HepG2 (cell line): ENCODE measurements around the gene PNRC1. TPM values are rescaled to one million over a fixed set of nuclear protein-coding genes. Genes with fewer than 3 reads are reported as not detected.
A peak's percentile ranks its signal among the peaks of the same experiment; 100 is the strongest.

ENCODE experiments used
- ATAC-seq: fragments of 200-7000 bp; cut with Tn5 transposase; 3 replicates; pipeline ENCODE4 v1.9.1; 2020; ENCODE audit warnings: mild to moderate bottlenecking, moderate library complexity
- BruUV-seq: library from RNA; stranded (reverse); fragments of 400-500 nt; replicated peaks from 2 replicates; lab custom pipeline; 2021; lab: Mats Ljungman, UMichigan
- CTCF ChIA-PET: fragments of 300-600 bp; formaldehyde crosslinking; extraction: SDS; loops from one replicate; lab custom pipeline; 2021; ENCODE audit warnings: low total read pairs, inconsistent platforms, low intra/inter-chr PET ratio; lab: Yijun Ruan, JAX
- POLR2A ChIA-PET: fragments of 350-600 bp; sonication (Branson Sonifier 250); formaldehyde crosslinking; loops from one replicate; lab custom pipeline; 2020; ENCODE audit warnings: antibody characterized with exemption, inconsistent platforms; lab: Yijun Ruan, JAX
- DNase-seq: peaks from one replicate; pipeline ENCODE4 v3.0.0-alpha.2; 2015; ENCODE audit warnings: low spot score
- FAIRE-seq: peaks from 3 replicates; lab custom pipeline; 2011; peaks lifted over from hg19 to GRCh38; lab: Jason Lieb, UNC
- H2AFZ ChIP-seq: one replicate; pipeline ENCODE4 v1.6.1; 2011; ENCODE audit warnings: low read length, inconsistent platforms
- H3K27ac ChIP-seq: fragments of 300-600 bp; 3 replicates; pipeline ENCODE4 v1.8.0; 2011; ENCODE audit warnings: mixed run types, mild to moderate bottlenecking, mixed read lengths, low read length, inconsistent platforms; ENCODE audit not compliant: insufficient read depth; ENCODE audit errors: extremely low read length
- H3K27me3 ChIP-seq, 2 experiments: fragments of 200-600 bp in 1 of 2; 2 replicates in 1 of 2; 3 replicates in 1 of 2; pipeline versions ENCODE4 v1.6.0 to v1.8.0; 2011; ENCODE audit warnings: low read length in 2 of 2, mild to moderate bottlenecking in 2 of 2, moderate library complexity in 2 of 2, inconsistent platforms in 1 of 2; ENCODE audit not compliant: insufficient read depth in 2 of 2, control insufficient read depth in 1 of 2
- H3K36me3 ChIP-seq, 2 experiments: fragments of 200-600 bp in 1 of 2; replicated peaks in 1 of 2; 2 replicates in 1 of 2; 3 replicates in 1 of 2; pipeline versions ENCODE4 v1.5.1 to v1.8.0; 2011; ENCODE audit warnings: low read length in 2 of 2, inconsistent platforms in 1 of 2; ENCODE audit not compliant: insufficient read depth in 2 of 2, control insufficient read depth in 1 of 2
- H3K4me1 ChIP-seq: 2 replicates; pipeline ENCODE4 v1.5.1; 2012; ENCODE audit warnings: low read length, inconsistent platforms; ENCODE audit not compliant: insufficient read depth
- H3K4me2 ChIP-seq: 2 replicates; pipeline ENCODE4 v1.6.0; 2011; ENCODE audit warnings: low read depth, low read length, inconsistent platforms
- H3K4me3 ChIP-seq, 3 experiments: fragments of 200-600 bp in 1 of 3; sonication (generic), shearing (Covaris generic) in 1 of 3; replicated peaks in 1 of 3; 2 replicates each; pipeline ENCODE4 v1.5.1; 2011 to 2016; ENCODE audit warnings: low read length in 3 of 3, inconsistent platforms in 2 of 3, low read depth in 2 of 3, mild to moderate bottlenecking in 2 of 3, control low read depth in 1 of 3, mixed read lengths in 1 of 3; ENCODE audit not compliant: insufficient read depth in 1 of 3
- H3K79me2 ChIP-seq: one replicate; pipeline ENCODE4 v1.6.1; 2011; ENCODE audit warnings: low read length, inconsistent platforms; ENCODE audit not compliant: insufficient read depth
- H3K9ac ChIP-seq: 2 replicates; pipeline ENCODE4 v1.6.0; 2011; ENCODE audit warnings: mild to moderate bottlenecking, low read depth, low read length, inconsistent platforms; ENCODE audit not compliant: insufficient read depth
- H3K9me3 ChIP-seq: 2 replicates; pipeline ENCODE4 v1.5.1; 2012; ENCODE audit warnings: mild to moderate bottlenecking, low read length
- H4K20me1 ChIP-seq: 2 replicates; pipeline ENCODE4 v1.6.0; 2011; ENCODE audit warnings: inconsistent platforms, mild to moderate bottlenecking, low read length, moderate library complexity; ENCODE audit not compliant: insufficient read depth
- ZNF703 ChIP-seq: sonication (generic); formaldehyde crosslinking; IDR thresholded peaks from 2 replicates; pipeline ENCODE4 v1.5.1; 2020; ENCODE audit warnings: missing genetic modification reagents, mild to moderate bottlenecking, moderate library complexity, borderline replicate concordance
- WGBS: methylation state at CpG from one replicate; pipeline ENCODE4 v1.1.6; 2017; ENCODE audit warnings: low lambda C conversion rate; 5-methylcytosine and 5-hydroxymethylcytosine counted together
- in situ Hi-C: cut with HindIII; loops from 2 replicates; pipeline ENCODE4 v1.10.0; 2017; ENCODE audit warnings: low pct_unique_long_range_greater_than_20kb; ENCODE audit not compliant: extremely low pct_ligation_motif_present
- intact Hi-C: fragments of 100-400 bp; cut with micrococcal nuclease; formaldehyde crosslinking; loops from one replicate; pipeline ENCODE4 v1.10.0; 2022; ENCODE audit not compliant: unreplicated experiment
- polyA plus RNA-seq, 8 experiments: library from polyadenylated mRNA; depleted of rRNA in 3 of 8; stranded (reverse) in 7 of 8; unstranded in 1 of 8; fragments of >200 nt; fragmentation: Illumina TruSeq in 4 of 8; extraction: Trizol in 4 of 8; gene quantifications; 2 replicates each; pipeline versions ENCODE4 v1.2.1 to v1.2.3, GENCODE V29; 2011 to 2016; ENCODE audit warnings: low read depth in 4 of 8, missing spikeins in 1 of 8, mixed read lengths in 1 of 8; ENCODE audit not compliant: insufficient read depth in 1 of 8
- total RNA-seq, 5 experiments: library from RNA; depleted of rRNA; stranded (reverse); fragments of >200 nt; fragmentation: Illumina TruSeq; extraction: Trizol; gene quantifications; 2 replicates each; pipeline ENCODE4 v1.2.3, GENCODE V29; 2016; ENCODE audit warnings: low read depth in 1 of 5
- TF ChIP-seq, protein P1 (sequence below): IDR thresholded peaks from 2 replicates; pipeline ENCODE4 v1.6.1; 2016; ENCODE audit warnings: missing compliant biosample characterization, missing genetic modification reagents, borderline replicate concordance
- TF ChIP-seq, protein P2 (sequence below): sonication (generic); formaldehyde crosslinking; IDR thresholded peaks from 2 replicates; pipeline ENCODE4 v1.5.0; 2020; ENCODE audit warnings: mild to moderate bottlenecking, missing genetic modification reagents, borderline replicate concordance

The PNRC1 gene
- total and polyA plus RNA-seq, 2 of the 13 experiments (the other 11 are each of a cell fraction or from before 2014, with no cell fraction given), result 17.6 to 36.0 TPM

DNA sequence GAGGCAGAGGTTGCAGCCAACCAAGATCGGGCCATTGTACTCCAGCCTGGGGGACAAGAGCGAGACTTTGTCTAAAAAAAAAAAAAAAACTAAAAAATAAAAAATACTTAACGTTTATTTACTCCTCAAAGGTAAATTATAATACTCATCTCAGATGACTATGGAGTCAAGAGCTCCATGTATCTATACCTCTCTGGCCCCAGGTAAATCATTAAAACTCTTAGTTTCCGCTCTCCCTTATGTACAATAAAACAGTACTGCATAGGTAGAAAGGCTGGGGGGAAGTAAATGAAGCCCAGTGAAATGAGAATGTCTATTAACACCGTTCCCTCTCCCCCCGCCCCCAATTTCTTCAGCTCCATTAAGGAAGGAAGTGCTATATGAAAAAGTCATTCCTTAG, 36.2 kb downstream of the PNRC1 start:
- no peaks in the 10 kb centered on the region for H3K9me3 ChIP-seq
- H3K4me1 ChIP-seq, result peaks cover 38% of the 10 kb centered on the region
- intact Hi-C loops (loop anchor here (1.0 kb wide), 1 partner anchor 134 kb away; no protein-coding TSS in a partner anchor), in situ Hi-C loops (no loop called here)
- no peak overlapping the region for H2AFZ ChIP-seq
- peak overlapping the region; percentile 64 to 79 (median 78); a peak in 5 of 6 replicates for H3K4me3 ChIP-seq
- 51% methylated on average over 6 of the region's 6 CpGs for WGBS
- peak overlapping the region; percentile 94 for H3K4me2 ChIP-seq
- ATAC-seq, result no peak
- ChIA-PET POLR2A (interaction anchor here (1.0 to 2.1 kb wide), 2 partner anchors 37 to 133 kb away, joined by 3 to 12 read pairs; partner anchors contain the start of gene PNRC1), CTCF (interaction anchor here (1.4 kb wide), 1 partner anchor 133 kb away, joined by 3 read pairs; no protein-coding TSS in a partner anchor)
- no TSS peak for BruUV-seq
- TF ChIP-seq, protein P1, sequence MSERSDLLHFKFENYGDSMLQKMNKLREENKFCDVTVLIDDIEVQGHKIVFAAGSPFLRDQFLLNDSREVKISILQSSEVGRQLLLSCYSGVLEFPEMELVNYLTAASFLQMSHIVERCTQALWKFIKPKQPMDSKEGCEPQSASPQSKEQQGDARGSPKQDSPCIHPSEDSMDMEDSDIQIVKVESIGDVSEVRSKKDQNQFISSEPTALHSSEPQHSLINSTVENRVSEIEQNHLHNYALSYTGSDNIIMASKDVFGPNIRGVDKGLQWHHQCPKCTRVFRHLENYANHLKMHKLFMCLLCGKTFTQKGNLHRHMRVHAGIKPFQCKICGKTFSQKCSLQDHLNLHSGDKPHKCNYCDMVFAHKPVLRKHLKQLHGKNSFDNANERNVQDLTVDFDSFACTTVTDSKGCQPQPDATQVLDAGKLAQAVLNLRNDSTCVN (CRISPR knock-in tag), result no peak
- TF ChIP-seq ZNF703 (CRISPR knock-in tag), result no peak
- TF ChIP-seq, protein P2, sequence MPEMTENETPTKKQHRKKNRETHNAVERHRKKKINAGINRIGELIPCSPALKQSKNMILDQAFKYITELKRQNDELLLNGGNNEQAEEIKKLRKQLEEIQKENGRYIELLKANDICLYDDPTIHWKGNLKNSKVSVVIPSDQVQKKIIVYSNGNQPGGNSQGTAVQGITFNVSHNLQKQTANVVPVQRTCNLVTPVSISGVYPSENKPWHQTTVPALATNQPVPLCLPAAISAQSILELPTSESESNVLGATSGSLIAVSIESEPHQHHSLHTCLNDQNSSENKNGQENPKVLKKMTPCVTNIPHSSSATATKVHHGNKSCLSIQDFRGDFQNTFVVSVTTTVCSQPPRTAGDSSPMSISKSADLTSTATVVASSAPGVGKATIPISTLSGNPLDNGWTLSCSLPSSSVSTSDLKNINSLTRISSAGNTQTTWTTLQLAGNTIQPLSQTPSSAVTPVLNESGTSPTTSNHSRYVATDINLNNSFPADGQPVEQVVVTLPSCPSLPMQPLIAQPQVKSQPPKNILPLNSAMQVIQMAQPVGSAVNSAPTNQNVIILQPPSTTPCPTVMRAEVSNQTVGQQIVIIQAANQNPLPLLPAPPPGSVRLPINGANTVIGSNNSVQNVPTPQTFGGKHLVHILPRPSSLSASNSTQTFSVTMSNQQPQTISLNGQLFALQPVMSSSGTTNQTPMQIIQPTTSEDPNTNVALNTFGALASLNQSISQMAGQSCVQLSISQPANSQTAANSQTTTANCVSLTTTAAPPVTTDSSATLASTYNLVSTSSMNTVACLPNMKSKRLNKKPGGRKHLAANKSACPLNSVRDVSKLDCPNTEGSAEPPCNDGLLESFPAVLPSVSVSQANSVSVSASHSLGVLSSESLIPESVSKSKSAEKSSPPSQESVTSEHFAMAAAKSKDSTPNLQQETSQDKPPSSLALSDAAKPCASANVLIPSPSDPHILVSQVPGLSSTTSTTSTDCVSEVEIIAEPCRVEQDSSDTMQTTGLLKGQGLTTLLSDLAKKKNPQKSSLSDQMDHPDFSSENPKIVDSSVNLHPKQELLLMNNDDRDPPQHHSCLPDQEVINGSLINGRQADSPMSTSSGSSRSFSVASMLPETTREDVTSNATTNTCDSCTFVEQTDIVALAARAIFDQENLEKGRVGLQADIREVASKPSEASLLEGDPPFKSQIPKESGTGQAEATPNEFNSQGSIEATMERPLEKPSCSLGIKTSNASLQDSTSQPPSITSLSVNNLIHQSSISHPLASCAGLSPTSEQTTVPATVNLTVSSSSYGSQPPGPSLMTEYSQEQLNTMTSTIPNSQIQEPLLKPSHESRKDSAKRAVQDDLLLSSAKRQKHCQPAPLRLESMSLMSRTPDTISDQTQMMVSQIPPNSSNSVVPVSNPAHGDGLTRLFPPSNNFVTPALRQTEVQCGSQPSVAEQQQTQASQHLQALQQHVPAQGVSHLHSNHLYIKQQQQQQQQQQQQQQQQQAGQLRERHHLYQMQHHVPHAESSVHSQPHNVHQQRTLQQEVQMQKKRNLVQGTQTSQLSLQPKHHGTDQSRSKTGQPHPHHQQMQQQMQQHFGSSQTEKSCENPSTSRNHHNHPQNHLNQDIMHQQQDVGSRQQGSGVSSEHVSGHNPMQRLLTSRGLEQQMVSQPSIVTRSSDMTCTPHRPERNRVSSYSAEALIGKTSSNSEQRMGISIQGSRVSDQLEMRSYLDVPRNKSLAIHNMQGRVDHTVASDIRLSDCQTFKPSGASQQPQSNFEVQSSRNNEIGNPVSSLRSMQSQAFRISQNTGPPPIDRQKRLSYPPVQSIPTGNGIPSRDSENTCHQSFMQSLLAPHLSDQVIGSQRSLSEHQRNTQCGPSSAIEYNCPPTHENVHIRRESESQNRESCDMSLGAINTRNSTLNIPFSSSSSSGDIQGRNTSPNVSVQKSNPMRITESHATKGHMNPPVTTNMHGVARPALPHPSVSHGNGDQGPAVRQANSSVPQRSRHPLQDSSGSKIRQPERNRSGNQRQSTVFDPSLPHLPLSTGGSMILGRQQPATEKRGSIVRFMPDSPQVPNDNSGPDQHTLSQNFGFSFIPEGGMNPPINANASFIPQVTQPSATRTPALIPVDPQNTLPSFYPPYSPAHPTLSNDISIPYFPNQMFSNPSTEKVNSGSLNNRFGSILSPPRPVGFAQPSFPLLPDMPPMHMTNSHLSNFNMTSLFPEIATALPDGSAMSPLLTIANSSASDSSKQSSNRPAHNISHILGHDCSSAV (CRISPR knock-in tag), result no peak
- FAIRE-seq, result no peak
- no peaks in the 10 kb centered on the region for H3K27me3 ChIP-seq
- H3K79me2 ChIP-seq, result no peaks in the 10 kb centered on the region
- H4K20me1 ChIP-seq, result no peaks in the 10 kb centered on the region
- no peak for DNase-seq
- no peak overlapping the region for H3K27ac ChIP-seq
- peak overlapping the region; percentile 71 for H3K9ac ChIP-seq
- no peaks in the 10 kb centered on the region for H3K36me3 ChIP-seq
